ENCODE measurements around the gene CRYBG1. TPM values are rescaled to one million over a fixed set of nuclear protein-coding genes. Genes with fewer than 3 reads are reported as not detected.
"Not testable (repeated sequence)": the region's sequence is repeated elsewhere in the genome, so short reads cannot be mapped to it uniquely, and the experiment has no call there.

Gene CRYBG1
- total RNA-seq, 4 donors from 2014 or later: 14.9 to 36.9 (median 20.7) TPM

DNA sequence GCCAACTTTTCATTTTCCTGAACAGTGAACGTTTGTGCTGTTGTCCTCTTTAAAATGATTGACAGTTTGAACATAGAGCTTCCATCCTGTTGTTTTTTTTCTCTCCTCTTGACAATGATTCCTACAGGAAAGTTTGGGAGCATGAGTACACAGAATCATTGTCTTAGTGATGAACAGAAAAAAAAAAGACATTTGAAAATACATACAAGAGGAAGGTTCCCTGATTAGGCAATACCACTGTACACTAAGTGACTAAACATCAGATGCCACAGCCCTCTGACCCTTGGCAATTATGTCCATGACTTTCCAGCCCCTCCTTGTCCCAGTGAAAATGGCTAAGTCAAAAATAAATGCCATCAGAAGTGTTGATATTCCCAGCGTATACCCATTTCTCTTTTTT is 197.3 kb downstream of the CRYBG1 start:
- TF ChIP-seq, protein P1, sequence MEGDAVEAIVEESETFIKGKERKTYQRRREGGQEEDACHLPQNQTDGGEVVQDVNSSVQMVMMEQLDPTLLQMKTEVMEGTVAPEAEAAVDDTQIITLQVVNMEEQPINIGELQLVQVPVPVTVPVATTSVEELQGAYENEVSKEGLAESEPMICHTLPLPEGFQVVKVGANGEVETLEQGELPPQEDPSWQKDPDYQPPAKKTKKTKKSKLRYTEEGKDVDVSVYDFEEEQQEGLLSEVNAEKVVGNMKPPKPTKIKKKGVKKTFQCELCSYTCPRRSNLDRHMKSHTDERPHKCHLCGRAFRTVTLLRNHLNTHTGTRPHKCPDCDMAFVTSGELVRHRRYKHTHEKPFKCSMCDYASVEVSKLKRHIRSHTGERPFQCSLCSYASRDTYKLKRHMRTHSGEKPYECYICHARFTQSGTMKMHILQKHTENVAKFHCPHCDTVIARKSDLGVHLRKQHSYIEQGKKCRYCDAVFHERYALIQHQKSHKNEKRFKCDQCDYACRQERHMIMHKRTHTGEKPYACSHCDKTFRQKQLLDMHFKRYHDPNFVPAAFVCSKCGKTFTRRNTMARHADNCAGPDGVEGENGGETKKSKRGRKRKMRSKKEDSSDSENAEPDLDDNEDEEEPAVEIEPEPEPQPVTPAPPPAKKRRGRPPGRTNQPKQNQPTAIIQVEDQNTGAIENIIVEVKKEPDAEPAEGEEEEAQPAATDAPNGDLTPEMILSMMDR (IDR thresholded peaks at IDR 0.05): no peak
- no peak for ATAC-seq (ENCODE audit: low FRiP score)
- DNase-seq (ENCODE audit: low spot score): no peak

DNA sequence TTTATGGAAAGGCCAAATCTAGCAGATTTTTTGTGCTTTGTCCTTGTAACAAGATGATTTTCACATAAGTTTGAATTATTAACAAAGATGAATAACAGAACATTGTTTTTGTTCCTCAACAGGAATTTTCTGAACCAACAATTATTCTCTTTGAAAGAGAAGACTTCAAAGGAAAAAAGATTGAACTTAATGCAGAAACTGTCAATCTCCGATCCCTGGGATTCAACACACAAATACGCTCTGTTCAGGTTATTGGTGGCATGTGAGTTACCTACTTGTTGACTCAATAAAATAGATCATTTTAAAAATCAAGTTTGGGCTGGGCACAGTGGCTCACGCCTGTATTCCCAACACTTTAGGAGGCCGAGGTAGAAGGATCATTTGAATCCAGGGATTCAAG is 197.8 kb downstream of the CRYBG1 start:
- ATAC-seq (ENCODE audit: low FRiP score): no peak
- TF ChIP-seq, protein P1 (IDR thresholded peaks at IDR 0.05): no peak
- DNase-seq (ENCODE audit: low spot score): no peak

DNA sequence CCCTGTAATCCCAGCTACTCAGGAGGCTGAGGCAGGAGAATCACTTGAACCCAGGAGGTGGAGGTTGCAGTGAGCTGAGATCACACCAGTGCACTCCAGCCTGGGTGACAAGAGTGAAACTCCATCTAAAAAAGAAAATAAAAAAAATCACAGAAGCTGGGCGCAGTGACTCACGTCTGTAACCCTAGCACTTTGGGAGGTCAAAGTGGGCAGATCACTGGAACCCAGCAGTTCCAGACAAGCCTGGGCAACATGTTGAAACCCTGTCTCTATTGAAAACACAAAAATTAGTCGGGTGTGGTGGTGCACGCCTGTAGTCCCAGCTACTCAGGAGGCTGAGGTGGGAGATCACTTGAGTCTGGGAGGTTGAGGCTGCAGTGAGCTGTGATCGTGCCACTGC is 199.1 kb downstream of the CRYBG1 start:
- DNase-seq (ENCODE audit: low spot score); ATAC-seq (ENCODE audit: low FRiP score): not testable (repeated sequence)

DNA sequence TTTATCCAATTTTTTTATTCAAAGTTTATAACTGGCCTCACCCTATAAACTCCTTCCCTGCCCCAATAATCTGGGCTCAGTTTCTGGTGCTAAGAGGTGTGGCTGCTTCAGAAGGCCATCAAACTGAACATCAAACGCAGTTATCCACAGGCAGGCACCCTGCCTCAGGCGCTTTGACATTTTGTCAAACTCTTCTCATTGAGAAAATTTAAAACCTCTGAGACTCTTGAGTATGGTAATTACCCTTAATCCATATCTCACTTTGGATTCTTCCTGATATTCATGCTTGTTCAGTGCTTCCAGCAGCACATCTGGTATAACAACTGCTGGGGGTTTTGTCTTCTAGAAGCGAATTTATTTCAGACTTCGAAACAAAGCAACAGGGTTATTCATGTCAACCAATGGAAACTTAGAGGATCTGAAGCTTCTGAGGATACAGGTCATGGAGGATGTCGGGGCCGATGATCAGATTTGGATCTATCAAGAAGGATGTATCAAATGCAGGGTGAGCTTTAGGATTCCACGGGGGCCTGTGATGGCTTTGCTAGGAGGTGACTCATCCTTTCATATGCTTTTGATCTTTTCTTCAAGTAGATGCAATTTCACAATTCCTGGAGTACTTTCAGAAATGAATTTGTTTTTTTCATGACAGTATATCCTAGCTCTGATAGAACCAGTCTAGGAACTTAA is 200.6 kb downstream of the CRYBG1 start:
- DNase-seq (ENCODE audit: low spot score) (no peak), ATAC-seq (ENCODE audit: low FRiP score) (peak; percentile 67)
- TF ChIP-seq, protein P1 (IDR thresholded peaks at IDR 0.05): no peak

DNA sequence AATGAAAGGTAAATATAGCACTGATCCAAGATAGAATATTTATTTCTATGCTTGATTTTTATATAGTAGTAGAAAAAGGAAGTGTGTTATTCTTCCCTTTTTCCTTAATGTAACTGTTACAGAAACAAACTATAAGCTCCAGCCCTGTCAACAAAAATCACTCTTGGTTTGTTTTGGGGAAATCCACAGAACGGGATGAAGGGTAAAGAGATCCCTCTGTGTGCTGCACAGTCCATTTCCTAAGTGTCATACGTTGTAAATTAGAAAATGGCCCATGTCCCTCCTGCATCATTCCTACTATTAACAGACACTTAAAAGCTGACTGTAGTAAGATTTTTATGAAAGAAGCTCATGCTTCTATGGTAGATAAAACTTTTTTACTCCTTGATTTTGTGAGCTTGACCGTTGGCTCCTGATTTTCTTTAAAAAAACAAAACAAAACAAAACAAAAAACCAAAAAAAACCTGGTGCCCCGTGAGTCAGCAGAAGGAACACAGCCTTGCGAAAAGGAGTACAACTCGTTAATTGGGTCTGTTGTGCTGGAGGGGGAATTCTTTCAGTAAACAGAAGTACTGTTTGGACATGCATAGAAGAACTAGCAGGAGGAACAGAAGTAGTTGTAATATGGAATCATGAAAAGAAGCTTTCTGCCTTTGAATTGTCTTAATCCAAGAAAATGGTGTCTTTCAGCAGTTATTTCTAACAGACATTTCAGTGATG is 201.3 kb downstream of the CRYBG1 start:
- no peak for DNase-seq (ENCODE audit: low spot score)
- no peak for ATAC-seq (ENCODE audit: low FRiP score)
- TF ChIP-seq, protein P1 (IDR thresholded peaks at IDR 0.05): no peak

DNA sequence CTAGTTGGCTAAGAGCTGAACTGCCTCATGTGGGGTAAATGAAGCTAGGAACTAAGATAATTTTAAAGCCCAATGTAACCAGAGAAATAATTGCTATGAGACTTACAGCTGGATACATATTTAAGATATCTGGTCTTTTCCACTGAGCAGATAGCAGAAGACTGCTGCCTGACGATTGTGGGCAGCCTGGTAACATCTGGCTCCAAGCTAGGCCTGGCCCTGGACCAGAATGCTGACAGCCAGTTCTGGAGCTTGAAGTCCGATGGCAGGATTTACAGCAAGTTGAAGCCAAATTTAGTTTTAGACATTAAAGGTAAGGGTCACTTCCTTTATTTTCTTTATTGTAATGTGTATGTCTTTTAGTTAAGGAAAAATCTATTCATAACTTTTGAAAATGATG is 203.1 kb downstream of the CRYBG1 start:
- ATAC-seq (ENCODE audit: low FRiP score) (no peak), DNase-seq (ENCODE audit: low spot score) (no peak)
- TF ChIP-seq, protein P1 (IDR thresholded peaks at IDR 0.05): no peak

DNA sequence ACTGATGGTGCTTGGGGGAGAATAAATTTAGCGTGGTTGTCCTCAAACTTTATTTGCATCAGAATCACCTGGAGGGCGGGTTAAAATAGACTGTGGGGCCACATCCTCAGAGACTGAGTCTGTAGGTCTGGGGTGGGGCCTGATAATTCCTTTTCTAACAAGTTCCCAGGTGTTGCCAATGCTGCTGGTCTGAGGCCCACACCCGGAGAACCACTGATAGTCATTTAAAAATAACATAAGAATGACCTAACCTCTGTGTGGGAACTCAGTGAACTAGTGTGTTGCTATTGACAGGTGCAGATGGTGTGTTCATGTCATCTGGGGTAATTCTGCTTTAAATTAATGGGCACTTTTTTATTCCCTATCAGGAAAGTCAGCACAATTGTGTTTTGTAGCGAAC is 204.0 kb downstream of the CRYBG1 start:
- no peak for ATAC-seq (ENCODE audit: low FRiP score)
- TF ChIP-seq, protein P1 (IDR thresholded peaks at IDR 0.05): no peak

More for the DNA sequence above, 204.0 kb downstream of the CRYBG1 start:
- DNase-seq (ENCODE audit: low spot score): no peak

All from omental fat pad (tissue), 4 donors.